OCI-LY3 (cell line): ENCODE data around the gene BFSP1.

Experiments used
- H2AFZ ChIP-seq: fragments of 200-600, 300-600 bp; shearing (Covaris generic); 2 replicates; pipeline ENCODE4 v1.6.0; 2014; ENCODE audit warnings: antibody characterized with exemption, low read depth, low read length
- H3K27ac ChIP-seq: fragments of 200-600, 300-600 bp; sonication (generic); 2 replicates; pipeline ENCODE4 v1.5.1; 2014; ENCODE audit warnings: mild to moderate bottlenecking, low read length, moderate library complexity, mixed read lengths
- H3K27me3 ChIP-seq: fragments of 200-600, 300-600 bp; sonication (generic); 2 replicates; pipeline ENCODE4 v1.6.1; 2014; ENCODE audit warnings: low read depth, low read length, mixed read lengths
- H3K36me3 ChIP-seq: fragments of 200-600, 300-600 bp; sonication (generic); replicated peaks from 2 replicates; pipeline ENCODE3; 2014; ENCODE audit warnings: low read depth, low read length, mixed read lengths
- H3K4me1 ChIP-seq: fragments of 300-600, 200-600 bp; sonication (generic); 2 replicates; pipeline ENCODE4 v1.6.1; 2014; ENCODE audit warnings: low read length, mixed read lengths
- H3K4me2 ChIP-seq: fragments of 200-600, 300-600 bp; sonication (generic); 2 replicates; pipeline ENCODE4 v1.6.1; 2014; ENCODE audit warnings: low read length, mixed read lengths
- H3K4me3 ChIP-seq: fragments of 300-600, 200-600 bp; sonication (generic); 2 replicates; pipeline ENCODE4 v1.5.1; 2014; ENCODE audit warnings: antibody characterized with exemption, mild to moderate bottlenecking, low read length, moderate library complexity
- H3K79me2 ChIP-seq: fragments of 300-600, 200-600 bp; shearing (Covaris generic); 2 replicates; pipeline ENCODE4 v1.6.1; 2014; ENCODE audit warnings: mild to moderate bottlenecking, low read length, mixed read lengths
- H3K9ac ChIP-seq: fragments of 300-600, 200-600 bp; shearing (Covaris generic); 2 replicates; pipeline ENCODE4 v1.6.0; 2014; ENCODE audit warnings: mild to moderate bottlenecking, low read length, moderate library complexity
- H3K9me3 ChIP-seq: fragments of 200-600, 300-600 bp; shearing (Covaris generic); 2 replicates; pipeline ENCODE4 v1.6.1; 2014; ENCODE audit warnings: low read length, mixed read lengths; ENCODE audit not compliant: insufficient read depth
- H4K20me1 ChIP-seq: fragments of 200-600, 300-600 bp; sonication (generic); 2 replicates; pipeline ENCODE4 v1.6.1; 2016; ENCODE audit warnings: low read length, mixed read lengths; ENCODE audit not compliant: insufficient read depth
- CTCF ChIP-seq: fragments of 200-600, 300-600 bp; sonication (generic); IDR thresholded peaks from 2 replicates; pipeline ENCODE4 v1.5.1; 2014; ENCODE audit warnings: antibody characterized with exemption, low read length, low read depth
- EZH2phosphoT487 ChIP-seq: fragments of 200-600 bp; shearing (Covaris generic); IDR thresholded peaks from 2 replicates; pipeline ENCODE4 v1.6.1; 2018; ENCODE audit warnings: antibody characterized with exemption, mixed run types, low read depth

BFSP1 gene

GRCh38 chr20:17510548-17510947 is 20.6 kb downstream of the BFSP1 start:
- H3K4me2 ChIP-seq, result no peak overlapping the region
- H3K4me1 ChIP-seq, result peaks cover 9% of the 10 kb centered on the region
- TF ChIP-seq CTCF (no peak), EZH2phosphoT487 (no peak)
- no peaks in the 10 kb centered on the region for H3K79me2 ChIP-seq
- H3K27me3 ChIP-seq, result peaks cover 39% of the 10 kb centered on the region
- H3K9me3 ChIP-seq, result no peaks in the 10 kb centered on the region
- no peaks in the 10 kb centered on the region for H4K20me1 ChIP-seq
- no peak overlapping the region for H2AFZ ChIP-seq
- H3K4me3 ChIP-seq, result no peak overlapping the region
- no peak overlapping the region for H3K27ac ChIP-seq
- no peak overlapping the region for H3K9ac ChIP-seq
- H3K36me3 ChIP-seq, result no peaks in the 10 kb centered on the region

- Histone ChIP-seq H2AFZ (no peak overlapping the region), H3K4me1 (peaks cover 11% of the 10 kb centered on the region), H3K79me2 (no peaks in the 10 kb centered on the region), H3K9ac (no peak overlapping the region), H3K36me3 (no peaks in the 10 kb centered on the region), H3K27ac (no peak overlapping the region), H3K9me3 (no peaks in the 10 kb centered on the region), H3K4me3 (no peak overlapping the region), H3K4me2 (no peak overlapping the region), H4K20me1 (no peaks in the 10 kb centered on the region), H3K27me3 (peaks cover 27% of the 10 kb centered on the region)
- TF ChIP-seq EZH2phosphoT487, result no peak
- TF ChIP-seq CTCF, result no peak
Observed at GRCh38 chr20:17508756-17509155, 22.4 kb downstream of the BFSP1 start.

- no peak overlapping the region for H2AFZ ChIP-seq
- peaks cover 35% of the 10 kb centered on the region for H3K27me3 ChIP-seq
- H3K9me3 ChIP-seq, result no peaks in the 10 kb centered on the region
- no peak overlapping the region for H3K27ac ChIP-seq
- no peaks in the 10 kb centered on the region for H3K79me2 ChIP-seq
- no peaks in the 10 kb centered on the region for H4K20me1 ChIP-seq
- H3K9ac ChIP-seq, result no peak overlapping the region
- H3K36me3 ChIP-seq, result no peaks in the 10 kb centered on the region
- TF ChIP-seq CTCF (no peak), EZH2phosphoT487 (no peak)
- no peak overlapping the region for H3K4me3 ChIP-seq
- no peak overlapping the region for H3K4me2 ChIP-seq
- H3K4me1 ChIP-seq, result peaks cover 11% of the 10 kb centered on the region
Observed at GRCh38 chr20:17507531-17507930, 23.6 kb downstream of the BFSP1 start.

GRCh38 chr20:17507032-17507431 is 24.1 kb downstream of the BFSP1 start:
- Histone ChIP-seq H3K9ac (no peak overlapping the region), H3K27me3 (peaks cover 40% of the 10 kb centered on the region), H4K20me1 (no peaks in the 10 kb centered on the region), H3K79me2 (no peaks in the 10 kb centered on the region), H3K27ac (no peak overlapping the region), H2AFZ (no peak overlapping the region), H3K9me3 (no peaks in the 10 kb centered on the region), H3K4me3 (no peak overlapping the region), H3K4me2 (no peak overlapping the region), H3K4me1 (peaks cover 11% of the 10 kb centered on the region), H3K36me3 (no peaks in the 10 kb centered on the region)
- no peak for TF ChIP-seq EZH2phosphoT487
- no peak for TF ChIP-seq CTCF
